Measurements from ENCODE around the gene RNF144A.

- TF ChIP-seq CTCF (conservative IDR thresholded peaks at IDR 0.05 in 1 of 2, IDR thresholded peaks at IDR 0.05 in 1 of 2; ENCODE audit: low read depth in 1 of 2, low read length in 2 of 2) (no peak), EZH2 (IDR thresholded peaks at IDR 0.05; ENCODE audit: low read length, missing control alignments) (no peak)
These were observed 7.5 kb upstream of the RNF144A start for GRCh38 chr2:6909431-6910385.
